GM23338 (cell line): Measurements from ENCODE around the gene UBE3B. TPM values are rescaled to one million over a fixed set of nuclear protein-coding genes. Genes with fewer than 3 reads are reported as not detected.

Experiments
- ATAC-seq: fragments of 200-7000 bp; cut with Tn5 transposase; 3 replicates; pipeline ENCODE4 v1.9.1; 2020
- DNase-seq: peaks from one replicate; pipeline ENCODE4 v3.0.0-alpha.2; 2015; ENCODE audit warnings: low spot score
- H2AFZ ChIP-seq: fragments of 200-600 bp; sonication (generic); 2 replicates; pipeline ENCODE4 v1.8.0; 2016; ENCODE audit warnings: antibody characterized with exemption, mild to moderate bottlenecking, moderate library complexity
- H3F3A ChIP-seq: fragments of 200-600 bp; sonication (generic); replicated peaks from 2 replicates; pipeline ENCODE4 v1.8.0; 2017; ENCODE audit warnings: antibody characterized with exemption, mixed run types, low read depth
- H3K27ac ChIP-seq: fragments of 200-600 bp; sonication (generic); 2 replicates; pipeline ENCODE4 v1.6.1; 2016; ENCODE audit warnings: low read depth
- H3K27me3 ChIP-seq: fragments of 200-600 bp; sonication (generic); 2 replicates; pipeline ENCODE4 v1.8.0; 2016; ENCODE audit warnings: mild to moderate bottlenecking, mixed run types, moderate library complexity; ENCODE audit not compliant: insufficient read depth
- H3K36me3 ChIP-seq: fragments of 200-600 bp; sonication (generic); 2 replicates; pipeline ENCODE4 v1.8.0; 2016; ENCODE audit warnings: mild to moderate bottlenecking; ENCODE audit not compliant: insufficient read depth
- H3K4me1 ChIP-seq: fragments of 200-600 bp; sonication (generic); 2 replicates; pipeline ENCODE4 v1.8.0; 2016; ENCODE audit warnings: mild to moderate bottlenecking, moderate library complexity; ENCODE audit not compliant: insufficient read depth
- H3K4me2 ChIP-seq: fragments of 200-600 bp; sonication (generic); 2 replicates; pipeline ENCODE4 v1.7.1; 2017; ENCODE audit warnings: mixed run types
- H3K4me3 ChIP-seq: fragments of 200-600 bp; sonication (generic); 2 replicates; pipeline ENCODE4 v1.6.1; 2016; ENCODE audit warnings: mixed run types
- H3K79me2 ChIP-seq: fragments of 200-600 bp; sonication (generic); replicated peaks from 2 replicates; pipeline ENCODE4 v1.8.0; 2017; ENCODE audit warnings: mild to moderate bottlenecking; ENCODE audit not compliant: insufficient read depth
- H3K9me2 ChIP-seq: fragments of 200-600 bp; sonication (generic); 2 replicates; pipeline ENCODE4 v1.8.0; 2017; ENCODE audit not compliant: insufficient read depth
- H4K20me1 ChIP-seq: fragments of 200-600 bp; sonication (generic); replicated peaks from 2 replicates; pipeline ENCODE4 v1.8.0; 2017; ENCODE audit warnings: mild to moderate bottlenecking; ENCODE audit not compliant: insufficient read depth
- H3K27ac Mint-ChIP-seq: 2 replicates; pipeline ENCODE4 v1.8.0; 2020; ENCODE audit warnings: inconsistent platforms, mild to moderate bottlenecking, moderate library complexity, mixed read lengths
- H3K27me3 Mint-ChIP-seq: 3 replicates; pipeline ENCODE4 v1.8.0; 2022; ENCODE audit warnings: low read depth, mild to moderate bottlenecking, moderate library complexity, mixed read lengths, inconsistent platforms; ENCODE audit not compliant: insufficient read depth, poor library complexity
- H3K36me3 Mint-ChIP-seq: 3 replicates; pipeline ENCODE4 v1.8.0; 2021; ENCODE audit warnings: low read depth, mild to moderate bottlenecking, inconsistent platforms, moderate library complexity, mixed read lengths
- H3K4me1 Mint-ChIP-seq: 3 replicates; pipeline ENCODE4 v1.8.0; 2020; ENCODE audit warnings: mild to moderate bottlenecking, inconsistent platforms, mixed read lengths
- H3K4me3 Mint-ChIP-seq: 3 replicates; pipeline ENCODE4 v1.8.0; 2021; ENCODE audit warnings: moderate library complexity, mild to moderate bottlenecking, inconsistent platforms, mixed read lengths
- H3K9me3 Mint-ChIP-seq: 3 replicates; pipeline ENCODE4 v1.8.0; 2020; ENCODE audit warnings: moderate library complexity, mild to moderate bottlenecking, inconsistent platforms, mixed read lengths
- CREB1 ChIP-seq: fragments of 250-450 bp; sonication (Bioruptor Pico); IDR thresholded peaks from 2 replicates; pipeline ENCODE4 v1.5.0; 2020; ENCODE audit warnings: low read depth, mild to moderate bottlenecking, moderate library complexity
- CTCF ChIP-seq, 2 experiments: fragments of 200-600 bp in 1 of 2; sonication (generic) in 1 of 2; conservative IDR thresholded peaks; 2 replicates each; pipeline versions ENCODE4 v1.5.1 to v1.6.1; 2016 to 2017; ENCODE audit warnings: antibody characterized with exemption in 2 of 2, low read depth in 2 of 2, mild to moderate bottlenecking in 2 of 2, moderate library complexity in 1 of 2
- ETS1 ChIP-seq: IDR thresholded peaks from 2 replicates; pipeline ENCODE4 v1.6.1; 2016; ENCODE audit warnings: antibody characterized with exemption
- EZH2 ChIP-seq: fragments of 200-600 bp; sonication (generic); IDR thresholded peaks from one replicate; pipeline ENCODE4 v1.8.0; 2017; ENCODE audit warnings: antibody characterized with exemption, mild to moderate bottlenecking, low read depth; ENCODE audit not compliant: unreplicated experiment
- EZH2phosphoT487 ChIP-seq: fragments of 200-600 bp; sonication (generic); IDR thresholded peaks from one replicate; pipeline ENCODE4 v1.8.1; 2018; ENCODE audit warnings: antibody characterized with exemption; ENCODE audit not compliant: unreplicated experiment
- JUNB ChIP-seq: IDR thresholded peaks from one replicate; pipeline ENCODE4 v1.6.1; 2016; ENCODE audit warnings: antibody characterized with exemption; ENCODE audit not compliant: unreplicated experiment
- NANOG ChIP-seq: IDR thresholded peaks from 2 replicates; pipeline ENCODE4 v1.6.1; 2016; ENCODE audit warnings: antibody characterized with exemption, borderline replicate concordance
- REST ChIP-seq: IDR thresholded peaks from one replicate; pipeline ENCODE4 v1.6.1; 2018; ENCODE audit warnings: antibody characterized with exemption; ENCODE audit not compliant: unreplicated experiment
- STAT1 ChIP-seq: IDR thresholded peaks from one replicate; pipeline ENCODE4 v1.6.1; 2016; ENCODE audit warnings: antibody characterized with exemption; ENCODE audit not compliant: unreplicated experiment
- ZNF114 ChIP-seq: fragments of 250-450 bp; sonication (Bioruptor Pico); IDR thresholded peaks from 2 replicates; pipeline ENCODE4 v1.5.0; 2020; ENCODE audit warnings: mild to moderate bottlenecking, moderate library complexity
- ZNF331 ChIP-seq: fragments of 250-450 bp; sonication (Bioruptor Pico); IDR thresholded peaks from 2 replicates; pipeline ENCODE4 v1.5.0; 2020; ENCODE audit warnings: low read depth, mild to moderate bottlenecking, moderate library complexity
- ZNF462 ChIP-seq: fragments of 250-450 bp; sonication (Bioruptor Pico); IDR thresholded peaks from 2 replicates; pipeline ENCODE4 v1.5.0; 2020; ENCODE audit warnings: mild to moderate bottlenecking, moderate library complexity
- polyA plus RNA-seq: library from polyadenylated mRNA; unstranded; fragments of >200 nt; fragmentation: Nextera tagmentation; extraction: Ambion mirVana; gene quantifications from 2 replicates; pipeline ENCODE4 v1.2.1, GENCODE V29; 2016
- total RNA-seq: library from RNA; depleted of rRNA; stranded (reverse); fragments of >200 nt; shearing (Covaris generic); gene quantifications from 2 replicates; pipeline ENCODE4 v1.2.3, GENCODE V29; 2014

The UBE3B gene
- total and polyA plus RNA-seq, 2 experiments from 2014 or later = 20.8 TPM

- TF ChIP-seq ZNF462 (CRISPR knock-in tag) = no peak
Measured at GRCh38 chr12:109535231-109535862, 57.9 kb downstream of the UBE3B start (continued).

GRCh38 chr12:109535863-109536250 is 58.4 kb downstream of the UBE3B start:
- no peak for DNase-seq
- H3K36me3 ChIP-seq = no peaks in the 10 kb centered on the region
- H3K9me2 ChIP-seq = no peaks in the 10 kb centered on the region
- no peak for ATAC-seq
- no peak overlapping the region for H3K27ac Mint-ChIP-seq
- H3F3A ChIP-seq = no peaks in the 10 kb centered on the region
- H3K4me3 ChIP-seq = no peak overlapping the region
- H3K4me2 ChIP-seq = no peak overlapping the region
- H3K27ac ChIP-seq = no peak overlapping the region
- H3K36me3 Mint-ChIP-seq = no peaks in the 10 kb centered on the region; the same call in 2 of the 3 replicates
- H3K4me1 ChIP-seq = no peaks in the 10 kb centered on the region
- no peaks in the 10 kb centered on the region for H3K27me3 ChIP-seq
- no peaks in the 10 kb centered on the region for H3K79me2 ChIP-seq
- no peaks in the 10 kb centered on the region for H4K20me1 ChIP-seq
- H3K4me1 Mint-ChIP-seq = no peaks in the 10 kb centered on the region
- no peaks in the 10 kb centered on the region for H3K9me3 Mint-ChIP-seq
- H3K4me3 Mint-ChIP-seq = no peak overlapping the region
- H3K27me3 Mint-ChIP-seq = peaks cover 15% of the 10 kb centered on the region
- no peak overlapping the region for H2AFZ ChIP-seq
- no peak for TF ChIP-seq ETS1
- no peak for TF ChIP-seq NANOG
- no peak for TF ChIP-seq REST
- no peak for TF ChIP-seq CTCF (conservative IDR thresholded peaks at IDR 0.05; ENCODE audit: low read depth in 2 of 2)
- TF ChIP-seq ZNF114 = no peak
- TF ChIP-seq EZH2 = no peak
- no peak for TF ChIP-seq CREB1 (CRISPR knock-in tag)
- TF ChIP-seq EZH2phosphoT487 = no peak
- no peak for TF ChIP-seq ZNF331
- no peak for TF ChIP-seq JUNB
- TF ChIP-seq STAT1 = no peak
